Suppressor macrophage treated with lipopolysaccharide for 4 hours (primary cell): ENCODE results near the gene P2RY8.
A peak's percentile ranks its signal among the peaks of the same experiment; 100 is the strongest.
"Not testable (repeated sequence)": the region's sequence is repeated elsewhere in the genome, so short reads cannot be mapped to it uniquely, and the experiment has no call there.

ENCODE experiments used
- DNase-seq: peaks from one replicate; pipeline ENCODE4 v3.0.0-alpha.2; 2020

Gene P2RY8

DNA sequence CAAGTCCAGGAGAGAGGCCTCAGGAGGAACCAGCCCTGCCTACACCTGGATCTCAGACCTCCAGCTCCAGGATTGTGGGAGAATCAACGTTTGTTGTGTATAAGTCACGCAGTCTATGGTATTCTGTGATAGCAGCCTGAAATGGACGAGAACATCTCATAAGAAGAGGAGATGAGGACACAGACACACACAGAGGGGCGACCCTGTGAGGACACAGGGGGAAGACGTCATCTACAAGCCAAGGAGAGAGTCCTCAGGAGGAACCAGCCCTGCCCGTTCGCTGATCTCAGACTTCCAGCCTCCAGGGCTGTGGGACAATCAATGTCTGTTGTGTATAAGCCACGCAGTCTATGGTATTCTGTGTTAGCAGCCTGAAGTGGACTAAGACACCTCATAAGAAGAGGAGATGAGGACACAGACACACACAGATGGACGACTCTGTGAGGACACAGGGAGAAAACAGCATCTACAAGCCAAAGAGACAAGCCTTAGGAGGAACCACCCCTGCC lies 20.3 kb downstream of the P2RY8 start:
- DNase-seq: no peak

DNA sequence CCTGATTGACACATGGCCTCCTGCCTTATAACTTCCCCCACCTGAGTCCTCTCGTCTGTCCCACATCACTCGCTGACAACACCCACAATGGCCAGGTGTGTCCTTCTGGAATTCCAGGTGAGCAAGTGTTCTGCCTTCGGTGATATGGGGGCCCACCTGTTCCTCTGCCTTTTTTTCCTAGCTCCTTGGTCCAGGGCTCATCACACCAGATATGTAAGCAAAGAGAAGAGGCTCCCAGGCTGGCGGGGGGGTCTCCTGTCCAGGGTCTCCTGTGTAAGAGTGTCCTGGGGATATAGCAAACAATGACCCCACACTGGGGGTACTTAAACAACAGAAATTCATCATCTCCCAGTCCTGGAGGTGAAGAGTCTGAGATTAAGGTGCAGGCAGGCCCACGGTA lies 25.2 kb downstream of the P2RY8 start:
- DNase-seq: no peak

DNA sequence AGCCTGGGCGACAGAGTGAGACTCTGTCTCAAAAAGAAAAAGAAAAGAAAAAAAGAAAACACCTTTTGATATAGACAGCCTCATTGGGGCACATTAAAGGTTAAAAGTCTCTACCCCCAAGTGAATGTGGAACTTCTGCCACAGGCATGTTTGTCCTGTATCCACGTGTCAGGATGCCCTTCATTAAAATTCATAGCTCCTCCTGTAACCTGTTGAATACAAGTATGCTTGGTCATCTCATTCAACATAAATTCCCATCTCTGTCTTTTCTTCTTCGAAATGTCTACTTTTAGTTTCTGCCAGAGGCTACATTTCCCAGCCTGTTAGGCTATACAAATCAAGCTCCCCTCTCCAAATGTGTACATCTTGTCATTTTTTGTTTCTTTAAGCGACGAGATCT lies 25.8 kb downstream of the P2RY8 start:
- DNase-seq: no peak

DNA sequence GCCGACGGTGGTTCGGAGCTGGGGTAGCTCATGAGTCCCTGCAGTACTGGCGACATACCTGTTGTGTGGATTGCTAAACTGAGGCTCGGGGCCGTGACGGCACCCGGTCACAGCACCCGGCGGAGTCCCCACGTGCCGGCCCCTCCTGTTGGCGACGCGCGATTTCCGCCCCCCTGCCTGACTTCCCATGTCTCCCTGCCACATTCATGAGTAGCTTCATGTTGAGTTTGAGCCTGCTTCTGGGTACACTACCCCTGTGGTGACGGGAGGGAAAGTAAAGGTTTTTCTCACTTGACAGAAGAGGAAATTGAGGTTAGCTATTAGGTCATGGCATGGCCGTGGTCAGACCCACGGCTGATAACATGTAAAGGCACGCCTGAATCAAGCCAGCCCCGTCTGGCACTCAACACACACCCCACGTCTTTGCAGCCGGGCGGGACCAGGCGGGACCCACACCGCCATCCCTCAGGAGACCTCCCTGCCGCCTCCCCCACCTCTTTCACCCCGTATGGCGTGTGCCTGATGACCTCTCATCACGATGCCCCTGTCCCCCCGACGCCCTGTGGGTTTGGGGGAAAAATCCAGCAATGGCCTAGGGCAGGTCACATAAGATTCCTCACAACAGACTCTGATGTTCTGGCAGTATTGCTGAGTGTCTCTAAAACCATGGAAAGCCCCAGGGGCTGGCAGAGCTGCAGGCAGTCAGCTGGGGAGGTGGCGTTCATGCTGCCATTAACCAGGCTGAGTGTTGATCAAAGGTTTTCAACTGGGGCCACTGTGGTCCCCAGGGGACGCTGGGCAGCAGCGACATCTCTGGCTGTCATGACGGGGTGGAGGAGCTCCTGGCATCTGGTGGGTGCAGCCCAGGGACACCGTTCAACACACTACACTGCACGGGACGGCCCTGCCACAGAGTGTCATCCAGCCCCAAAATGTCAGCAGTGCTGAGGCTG lies 29.2 kb downstream of the P2RY8 start:
- DNase-seq: peak; percentile 68

DNA sequence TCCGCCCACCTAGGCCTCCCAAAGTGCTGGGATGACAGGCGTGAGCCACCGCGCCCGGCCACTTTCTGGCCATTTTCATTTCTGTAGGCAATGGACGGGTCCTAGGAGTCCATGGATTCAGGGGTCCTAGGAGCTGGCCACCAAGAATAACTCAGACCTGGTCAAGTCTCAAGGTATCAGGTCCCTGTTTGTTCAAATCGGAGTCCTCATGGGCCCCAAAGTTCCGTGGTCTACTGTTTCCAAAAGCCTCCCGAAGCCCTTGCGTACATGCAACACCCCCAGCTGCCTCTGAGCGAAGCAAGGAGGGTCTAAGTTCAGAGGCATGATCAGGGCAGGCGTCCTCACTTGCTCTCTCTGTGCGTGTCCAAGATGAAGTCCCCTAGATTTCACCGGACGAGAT lies 30.1 kb downstream of the P2RY8 start:
- DNase-seq: no peak

DNA sequence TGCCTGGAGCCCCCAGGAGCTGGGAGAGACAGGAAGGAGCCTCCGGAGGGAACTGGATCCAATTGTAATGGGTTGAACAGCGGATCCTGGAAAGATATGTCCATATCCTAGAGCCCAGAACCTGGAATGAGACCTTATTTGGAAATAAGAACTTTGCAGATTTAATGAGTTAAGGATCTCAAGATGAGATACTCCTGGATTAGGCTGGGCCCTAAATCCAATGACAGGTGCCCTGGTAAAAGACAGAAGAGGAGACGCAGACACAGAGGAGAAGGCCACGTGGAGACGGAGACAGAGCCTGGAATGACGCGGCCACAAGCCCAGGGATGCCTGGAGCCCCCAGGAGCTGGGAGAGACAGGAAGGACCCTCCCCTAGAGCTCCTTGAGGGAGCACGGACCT lies 34.1 kb downstream of the P2RY8 start:
- DNase-seq: no peak

DNA sequence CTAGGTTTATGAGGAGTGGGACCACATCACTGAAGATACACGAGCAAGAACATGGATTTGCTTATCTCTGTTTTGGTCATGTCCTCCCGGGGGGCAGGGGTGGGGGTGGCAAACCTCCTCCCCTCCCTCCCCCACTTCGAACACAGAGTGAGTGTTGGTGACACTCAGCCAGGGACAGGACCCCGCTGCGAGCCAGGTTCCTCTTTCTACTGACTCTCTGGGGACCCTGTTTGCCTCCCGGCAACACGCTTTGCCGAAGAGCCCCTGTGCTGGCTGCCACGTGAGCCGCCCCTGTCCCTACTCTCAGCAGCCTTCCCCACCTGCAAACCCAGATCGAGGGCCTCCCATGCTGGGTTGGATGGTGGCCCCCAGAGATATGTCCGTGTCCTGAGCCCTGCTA lies 34.7 kb downstream of the P2RY8 start:
- DNase-seq: no peak

DNA sequence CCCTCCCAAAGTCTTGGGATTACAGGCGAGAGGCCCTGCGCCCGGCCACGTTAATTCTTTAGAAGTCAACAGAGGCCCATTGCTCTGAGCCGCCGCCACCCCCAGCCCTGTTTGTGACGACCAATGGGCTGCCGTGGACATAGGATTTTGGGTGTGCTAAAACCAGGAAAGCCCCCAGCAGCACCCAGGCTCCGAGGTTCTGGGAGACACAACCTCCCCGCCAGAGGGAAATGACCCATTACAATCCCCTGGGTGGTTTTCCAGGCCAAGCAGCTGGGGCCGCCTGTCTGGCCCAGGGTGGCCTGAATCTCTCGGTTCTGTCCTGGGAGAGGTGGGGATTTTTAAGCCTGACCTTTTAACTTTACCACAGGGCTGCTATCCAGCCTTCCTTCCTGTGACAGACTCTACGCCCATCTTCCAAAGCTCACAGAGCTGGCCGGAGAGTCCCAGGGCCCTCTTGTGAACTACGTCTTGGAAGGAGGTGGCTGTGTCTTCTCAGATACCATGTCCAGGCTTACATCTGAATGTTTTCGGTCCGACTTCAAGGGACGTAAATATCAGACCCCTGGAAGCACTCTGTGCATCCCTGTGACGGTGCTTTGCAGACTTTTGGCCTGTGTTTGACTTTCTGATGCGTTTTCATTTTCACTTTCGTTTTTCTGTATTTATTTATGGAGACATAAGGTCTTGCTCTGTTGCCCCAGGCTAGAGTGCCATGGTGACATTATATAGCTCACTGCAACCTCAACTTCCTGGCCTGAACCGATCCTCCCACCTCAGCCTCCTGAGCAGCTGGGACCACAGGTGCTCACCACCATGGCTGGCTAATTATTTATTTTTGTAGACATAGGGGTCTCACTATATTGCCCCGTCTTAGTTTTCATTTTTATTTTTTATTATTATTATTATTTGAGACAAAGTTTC lies 36.0 kb downstream of the P2RY8 start:
- peak; percentile 64 for DNase-seq

DNA sequence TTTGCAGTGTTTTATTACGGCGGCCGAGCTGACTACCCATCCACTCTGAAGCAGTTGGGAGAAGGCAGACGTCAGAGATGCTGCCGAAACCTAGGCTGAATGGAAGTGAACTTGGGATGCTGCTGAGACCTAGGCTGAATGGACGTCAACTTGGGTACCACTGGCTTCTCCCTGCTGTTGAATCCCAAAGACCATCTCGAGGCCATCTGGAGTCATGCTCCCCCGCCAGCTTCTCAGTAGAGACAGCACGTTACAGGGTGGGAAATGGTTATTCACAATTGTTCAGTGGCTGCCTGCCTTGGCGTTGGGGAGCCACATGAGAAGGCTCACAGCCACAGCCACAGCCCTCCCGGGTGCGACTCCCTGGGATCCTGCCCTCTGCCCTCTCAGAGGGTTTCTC lies 40.9 kb downstream of the P2RY8 start:
- DNase-seq: no peak

DNA sequence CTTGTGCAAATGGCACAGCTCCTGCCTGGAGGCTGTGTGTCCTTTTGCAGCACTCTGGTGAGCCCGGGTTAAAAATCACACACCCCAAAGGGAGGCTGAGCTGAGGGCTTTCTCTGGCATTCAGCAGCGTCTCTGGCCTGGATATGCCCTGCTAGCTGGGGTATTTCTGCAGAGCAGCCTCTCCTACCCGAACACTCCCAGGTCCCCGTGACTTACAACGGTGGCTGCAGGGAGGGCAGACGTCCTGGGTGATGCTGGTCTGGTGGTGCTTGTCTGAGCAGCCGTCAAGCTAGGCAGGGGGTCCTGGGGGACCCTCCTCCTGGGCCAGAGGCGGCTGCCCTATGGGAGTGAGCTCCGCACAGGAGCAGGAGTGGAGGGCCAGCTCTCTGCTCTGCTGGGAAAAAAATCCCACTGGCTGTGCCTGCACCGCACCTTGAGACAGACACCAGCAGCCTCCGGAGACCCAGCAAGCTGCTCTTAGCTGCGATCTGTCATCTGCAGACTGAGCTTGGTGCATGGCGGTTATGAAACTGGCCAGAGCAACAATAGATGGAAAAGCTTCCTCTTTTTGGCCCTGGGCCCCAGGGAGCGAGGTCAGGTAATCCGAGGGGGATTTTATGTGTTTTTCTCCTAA lies 43.0 kb downstream of the P2RY8 start:
- DNase-seq: peak; percentile 69

DNA sequence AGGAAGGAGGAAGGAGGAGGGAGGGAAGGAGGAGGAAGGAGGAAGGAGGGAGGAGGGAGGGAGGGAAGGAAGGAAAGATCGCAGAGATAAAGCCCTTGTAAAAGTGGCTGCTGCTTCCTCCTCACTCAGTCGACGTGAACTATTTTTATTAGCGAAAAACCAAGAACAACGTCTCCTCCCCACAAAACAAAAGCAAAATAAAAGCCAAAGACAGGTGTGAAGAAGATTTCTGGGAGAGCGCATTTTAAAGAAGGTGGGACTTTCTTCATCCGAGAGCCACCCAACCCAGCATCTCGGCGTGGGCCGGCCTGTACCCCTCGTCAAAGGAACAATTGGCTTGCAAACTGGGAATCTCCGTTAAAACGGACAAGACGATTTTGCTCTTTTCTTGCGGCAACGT lies 43.6 kb downstream of the P2RY8 start:
- DNase-seq: no peak

DNA sequence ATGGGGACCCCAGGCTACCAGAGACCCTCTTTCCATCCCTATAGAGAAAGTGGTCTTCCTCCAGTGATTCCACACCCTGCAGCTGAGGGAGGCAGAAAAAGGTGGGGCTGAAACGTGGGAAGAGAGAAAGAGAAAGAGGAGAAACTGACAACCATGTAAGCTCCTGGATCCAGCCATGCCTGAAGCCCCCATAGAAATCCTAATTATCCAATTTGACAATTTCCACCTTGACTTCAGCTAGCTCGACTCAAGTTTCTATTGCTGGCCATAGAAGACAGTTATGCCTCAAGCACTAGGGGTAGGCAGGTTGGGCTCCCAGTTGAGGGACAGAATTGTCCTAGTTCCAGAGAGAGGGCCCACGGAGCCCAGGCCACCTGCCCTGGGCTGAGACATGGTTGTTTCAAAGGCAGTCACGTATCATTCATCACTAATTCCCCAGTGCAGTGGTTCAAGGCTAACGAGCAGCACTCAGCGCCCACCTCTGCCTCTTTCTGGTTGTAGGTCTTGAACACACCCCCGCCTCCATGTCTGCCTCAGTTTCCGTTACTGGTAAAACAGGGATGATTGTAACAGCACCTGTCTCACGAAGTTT lies 44.5 kb downstream of the P2RY8 start:
- no peak for DNase-seq

DNA sequence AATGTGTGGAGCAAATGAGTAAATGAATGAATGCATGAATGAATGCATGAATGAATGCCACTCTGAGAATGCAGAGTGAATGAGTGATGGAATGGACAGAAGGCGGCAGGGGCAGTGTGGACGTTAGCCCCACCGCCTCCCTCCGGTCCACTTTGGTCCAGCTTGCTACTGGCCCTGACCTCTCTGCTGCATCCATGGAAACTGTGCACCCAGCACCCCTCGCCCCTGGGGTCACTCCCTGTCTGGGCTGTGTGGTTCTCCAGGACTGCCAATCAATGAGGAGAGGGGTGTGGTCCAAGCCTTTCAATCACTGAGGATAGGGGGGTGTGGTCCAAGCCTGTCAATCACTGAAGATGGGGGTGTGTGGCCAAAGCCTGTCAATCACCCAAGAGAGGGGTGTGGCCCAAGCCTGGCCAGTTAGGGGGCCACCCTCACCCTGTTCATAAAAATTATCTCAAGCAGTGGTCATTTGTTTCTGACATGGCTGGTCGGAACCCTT lies 45.1 kb downstream of the P2RY8 start:
- no peak for DNase-seq

DNA sequence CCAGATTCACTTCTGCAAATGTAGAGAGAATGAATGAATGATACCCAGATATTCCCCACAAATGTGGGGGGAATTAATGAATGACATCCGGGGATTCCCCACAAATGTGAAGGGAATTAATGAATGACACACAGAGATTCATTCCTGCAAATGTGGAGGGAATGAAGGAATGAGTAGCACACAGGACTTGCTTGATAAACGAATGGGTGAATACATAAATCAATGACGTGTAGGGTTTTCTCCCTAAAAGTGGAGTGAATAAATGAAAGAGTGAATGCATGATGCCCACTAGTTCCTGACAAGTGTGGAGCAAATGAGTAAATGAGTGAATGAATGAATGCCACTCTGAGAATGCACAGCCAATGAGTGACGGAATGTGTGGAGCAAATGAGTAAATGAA lies 45.7 kb downstream of the P2RY8 start:
- not testable (repeated sequence) for DNase-seq

DNA sequence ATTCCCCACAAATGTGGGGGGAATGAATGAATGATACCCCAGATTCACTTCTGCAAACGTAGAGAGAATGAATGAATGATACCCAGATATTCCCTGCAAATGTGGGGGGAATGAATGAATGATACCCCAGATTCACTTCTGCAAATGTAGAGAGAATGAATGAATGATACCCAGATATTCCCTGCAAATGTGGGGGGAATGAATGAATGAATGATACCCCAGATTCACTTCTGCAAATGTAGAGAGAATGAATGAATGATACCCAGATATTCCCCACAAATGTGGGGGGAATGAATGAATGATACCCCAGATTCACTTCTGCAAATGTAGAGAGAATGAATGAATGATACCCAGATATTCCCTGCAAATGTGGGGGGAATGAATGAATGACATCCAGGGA lies 46.3 kb downstream of the P2RY8 start:
- DNase-seq: not testable (repeated sequence)

DNA sequence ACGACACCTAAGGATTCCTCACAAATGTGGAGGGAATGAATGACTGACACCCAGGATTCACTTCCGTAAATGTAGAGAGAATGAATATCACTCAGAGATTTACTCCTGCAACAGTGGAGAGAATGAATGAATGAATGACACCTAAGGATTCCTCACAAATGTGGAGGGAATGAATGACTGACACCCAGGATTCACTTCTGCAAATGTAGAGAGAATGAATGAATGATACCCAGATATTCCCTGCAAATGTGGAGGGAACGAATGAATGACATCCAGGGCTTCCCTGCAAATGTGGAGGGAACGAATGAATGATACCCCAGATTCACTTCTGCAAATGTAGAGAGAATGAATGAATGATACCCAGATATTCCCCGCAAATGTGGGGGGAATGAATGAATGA lies 47.6 kb downstream of the P2RY8 start:
- not testable (repeated sequence) for DNase-seq

DNA sequence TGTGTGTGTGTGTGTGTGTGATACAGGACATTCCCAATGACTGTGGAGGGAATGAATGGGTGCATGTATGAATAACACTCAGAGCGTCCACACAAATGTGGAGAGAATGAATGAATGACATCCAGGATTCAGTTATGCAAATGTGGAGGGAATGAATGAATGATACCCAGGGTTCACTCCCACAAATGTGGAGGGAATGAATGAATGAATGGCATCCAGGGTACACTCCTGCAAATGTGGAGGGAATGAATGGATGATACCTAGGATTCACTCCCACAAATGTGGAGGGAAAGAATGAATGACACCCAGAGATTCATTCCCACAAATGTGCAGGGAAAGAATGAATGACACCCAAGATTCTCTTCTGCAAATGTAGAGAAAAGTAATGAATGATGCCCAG lies 48.2 kb downstream of the P2RY8 start:
- DNase-seq: no peak

DNA sequence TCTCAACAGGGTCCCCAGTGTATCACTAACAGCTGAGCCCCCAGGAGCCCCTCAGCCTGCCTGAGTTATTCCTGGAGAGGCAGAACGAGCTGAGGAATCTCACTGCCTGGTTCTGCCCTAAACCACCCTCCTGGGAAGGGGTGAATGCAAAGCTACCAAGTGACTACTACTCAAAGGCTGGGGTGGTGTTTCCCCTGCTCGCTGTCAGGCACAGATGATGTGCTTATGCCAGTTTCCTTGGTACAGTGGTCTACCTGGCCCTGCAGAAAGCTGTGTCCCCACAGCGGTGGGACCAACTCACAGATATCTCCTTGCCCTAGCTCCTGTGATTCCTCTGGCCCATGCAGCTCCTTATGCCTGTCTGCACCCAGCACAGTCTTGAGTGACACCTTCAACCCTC lies 48.8 kb downstream of the P2RY8 start:
- no peak for DNase-seq

DNA sequence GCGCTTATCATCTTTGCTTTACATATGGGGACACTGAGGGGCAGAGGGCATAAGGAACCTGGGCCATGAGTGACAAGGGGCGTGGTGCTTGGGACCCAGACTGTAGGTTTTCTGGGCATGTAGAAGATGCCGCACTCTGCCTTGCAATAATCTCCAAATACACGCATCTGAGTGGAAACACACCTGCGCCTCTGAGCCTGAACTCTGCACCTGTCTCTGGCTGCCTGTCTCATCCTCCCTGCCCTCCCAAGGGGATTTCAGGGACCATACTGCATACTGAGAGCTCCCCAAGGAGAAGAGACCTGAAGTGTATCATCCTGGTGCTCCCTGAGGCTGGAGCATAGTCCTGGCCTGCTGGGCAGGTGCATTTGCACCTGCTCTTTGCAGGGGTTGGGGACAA lies 49.6 kb downstream of the P2RY8 start:
- no peak for DNase-seq

DNA sequence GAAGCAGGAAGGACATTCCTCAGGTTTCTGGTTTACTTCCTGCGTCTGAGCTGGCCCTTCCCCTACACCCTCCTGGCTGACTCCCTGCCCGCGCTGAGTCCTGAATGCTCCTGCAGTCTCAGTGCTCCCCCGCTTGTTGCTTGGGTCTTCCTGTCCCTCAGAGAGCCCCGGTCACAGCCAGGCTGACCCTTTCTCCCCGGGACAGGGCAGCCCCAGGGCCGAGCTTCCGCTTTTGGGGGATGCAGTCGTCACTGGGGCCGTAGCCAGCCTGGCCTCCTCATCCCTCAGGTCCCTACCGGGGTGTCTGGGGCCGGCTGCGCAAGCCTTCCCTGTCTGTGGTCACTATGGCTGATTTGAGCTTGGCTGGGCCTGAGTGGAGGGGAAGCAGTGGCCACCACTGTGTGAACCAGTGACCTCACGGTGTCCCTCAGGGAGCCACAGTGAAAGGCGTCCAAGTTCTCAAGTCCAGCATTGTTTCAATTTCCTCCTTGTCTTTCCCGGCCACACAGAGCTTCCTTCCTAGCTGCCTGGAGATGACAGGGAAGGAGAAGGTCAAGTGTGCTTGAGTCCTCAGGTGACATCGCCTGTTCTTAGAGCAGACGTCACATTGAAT lies 50.1 kb downstream of the P2RY8 start:
- DNase-seq: no peak

DNA sequence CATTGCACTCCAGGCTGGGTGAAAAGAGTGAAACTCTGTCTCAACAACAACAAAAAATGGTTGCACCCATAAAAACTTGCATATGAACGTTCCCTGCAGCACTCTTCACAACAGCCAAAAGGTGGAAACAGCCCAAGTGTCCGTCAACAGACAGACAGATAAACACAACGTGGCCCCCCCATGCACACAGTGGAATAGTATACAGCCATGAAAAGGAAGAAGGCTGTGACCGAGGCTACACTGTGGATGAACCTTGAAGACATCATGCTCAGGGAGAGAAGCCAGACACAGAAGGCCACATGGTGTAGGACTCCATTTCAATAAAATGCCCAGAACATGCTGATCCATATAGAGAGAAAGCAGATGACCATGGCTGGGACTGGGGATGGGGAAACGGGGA lies 50.8 kb downstream of the P2RY8 start:
- DNase-seq: no peak

DNA sequence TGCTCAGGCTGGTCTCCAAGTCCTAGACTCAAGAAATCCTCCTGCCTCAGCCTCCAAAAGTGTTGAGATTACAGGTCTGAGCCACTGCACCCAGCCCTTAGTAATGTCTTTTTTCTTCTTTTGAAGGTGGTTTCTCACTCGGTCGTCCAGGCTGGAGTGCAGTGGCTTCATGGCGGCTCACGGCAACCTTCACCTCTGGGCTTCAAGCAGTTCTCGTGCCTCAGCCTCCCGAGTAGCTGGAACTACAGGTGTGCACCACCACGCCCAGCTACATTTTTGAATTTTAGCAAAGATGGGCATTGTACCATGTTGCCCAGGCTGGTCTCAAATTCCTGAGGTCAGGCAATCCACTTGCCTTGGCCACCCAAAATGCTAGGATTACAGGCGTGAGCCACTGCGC lies 52.0 kb downstream of the P2RY8 start:
- no peak for DNase-seq
